Panc1 (cell line): Measurements from ENCODE around the gene CHCHD6.

ENCODE experiments used
- POLR2AphosphoS5 ChIP-seq: IDR thresholded peaks from 2 replicates; pipeline ENCODE4 v1.6.1; 2012; ENCODE audit warnings: mild to moderate bottlenecking, low read depth, low read length, moderate library complexity
- SIN3A ChIP-seq: IDR thresholded peaks from 2 replicates; pipeline ENCODE4 v1.6.1; 2012; ENCODE audit warnings: low read depth, mild to moderate bottlenecking, low read length, moderate library complexity, borderline replicate concordance; ENCODE audit not compliant: insufficient read depth
- TCF7L2 ChIP-seq: IDR thresholded peaks from 2 replicates; pipeline ENCODE4 v1.6.1; 2011; ENCODE audit warnings: mild to moderate bottlenecking, low read depth, low read length, inconsistent platforms
- TF ChIP-seq, protein P1 (sequence below): fragments of 450-650 bp; IDR thresholded peaks from 2 replicates; pipeline ENCODE4 v1.5.1; 2017; ENCODE audit warnings: mild to moderate bottlenecking

DNA sequence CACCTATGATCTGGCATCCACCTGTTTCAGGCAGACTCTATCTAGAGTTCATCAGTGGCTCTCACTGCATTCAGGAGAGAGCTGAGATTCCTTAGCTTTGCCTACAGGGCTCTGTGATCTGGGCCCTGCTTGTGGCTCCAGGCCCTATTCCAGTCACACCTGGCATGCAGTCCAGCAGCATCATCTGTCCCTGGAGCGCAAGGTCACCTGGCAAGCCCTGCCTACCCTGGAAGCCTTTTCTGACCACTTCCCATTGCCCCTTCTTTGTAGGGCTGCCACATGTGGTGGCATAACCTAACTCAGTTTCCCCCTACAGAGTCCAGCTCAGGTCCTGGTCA, 163.8 kb downstream of the CHCHD6 start:
- TF ChIP-seq, protein P1, sequence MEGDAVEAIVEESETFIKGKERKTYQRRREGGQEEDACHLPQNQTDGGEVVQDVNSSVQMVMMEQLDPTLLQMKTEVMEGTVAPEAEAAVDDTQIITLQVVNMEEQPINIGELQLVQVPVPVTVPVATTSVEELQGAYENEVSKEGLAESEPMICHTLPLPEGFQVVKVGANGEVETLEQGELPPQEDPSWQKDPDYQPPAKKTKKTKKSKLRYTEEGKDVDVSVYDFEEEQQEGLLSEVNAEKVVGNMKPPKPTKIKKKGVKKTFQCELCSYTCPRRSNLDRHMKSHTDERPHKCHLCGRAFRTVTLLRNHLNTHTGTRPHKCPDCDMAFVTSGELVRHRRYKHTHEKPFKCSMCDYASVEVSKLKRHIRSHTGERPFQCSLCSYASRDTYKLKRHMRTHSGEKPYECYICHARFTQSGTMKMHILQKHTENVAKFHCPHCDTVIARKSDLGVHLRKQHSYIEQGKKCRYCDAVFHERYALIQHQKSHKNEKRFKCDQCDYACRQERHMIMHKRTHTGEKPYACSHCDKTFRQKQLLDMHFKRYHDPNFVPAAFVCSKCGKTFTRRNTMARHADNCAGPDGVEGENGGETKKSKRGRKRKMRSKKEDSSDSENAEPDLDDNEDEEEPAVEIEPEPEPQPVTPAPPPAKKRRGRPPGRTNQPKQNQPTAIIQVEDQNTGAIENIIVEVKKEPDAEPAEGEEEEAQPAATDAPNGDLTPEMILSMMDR = no peak
- TF ChIP-seq SIN3A = no peak
- no peak for TF ChIP-seq POLR2AphosphoS5
- no peak for TF ChIP-seq TCF7L2
